Amniotic epithelial cell (primary cell): ENCODE measurements around the gene VPS16.
"Not testable (repeated sequence)": the region's sequence is repeated elsewhere in the genome, so short reads cannot be mapped to it uniquely, and the experiment has no call there.

Experiments used
- DNase-seq: peaks from one replicate; pipeline ENCODE4 v3.0.0-alpha.2; 2010; ENCODE audit warnings: low read depth

The VPS16 gene

GRCh38 chr20:2871661-2872458 lies 31.3 kb downstream of the VPS16 start:
- DNase-seq = no peak

- DNase-seq = peak; percentile 58
Measured at GRCh38 chr20:2872459-2873009, 32.0 kb downstream of the VPS16 start.

GRCh38 chr20:2873010-2873746 lies 32.6 kb downstream of the VPS16 start, which contains the start of gene PTPRA:
PTPRA (plus strand) TSS chr20:2873481; CDS start chr20:2964278, 90,797 bp downstream.
- DNase-seq = peak; percentile 81

GRCh38 chr20:2873747-2874041 lies 33.1 kb downstream of the VPS16 start:
- peak; percentile 6 for DNase-seq

- peak; percentile 4 for DNase-seq
Measured at GRCh38 chr20:2874456-2874855, 33.9 kb downstream of the VPS16 start.

DNA sequence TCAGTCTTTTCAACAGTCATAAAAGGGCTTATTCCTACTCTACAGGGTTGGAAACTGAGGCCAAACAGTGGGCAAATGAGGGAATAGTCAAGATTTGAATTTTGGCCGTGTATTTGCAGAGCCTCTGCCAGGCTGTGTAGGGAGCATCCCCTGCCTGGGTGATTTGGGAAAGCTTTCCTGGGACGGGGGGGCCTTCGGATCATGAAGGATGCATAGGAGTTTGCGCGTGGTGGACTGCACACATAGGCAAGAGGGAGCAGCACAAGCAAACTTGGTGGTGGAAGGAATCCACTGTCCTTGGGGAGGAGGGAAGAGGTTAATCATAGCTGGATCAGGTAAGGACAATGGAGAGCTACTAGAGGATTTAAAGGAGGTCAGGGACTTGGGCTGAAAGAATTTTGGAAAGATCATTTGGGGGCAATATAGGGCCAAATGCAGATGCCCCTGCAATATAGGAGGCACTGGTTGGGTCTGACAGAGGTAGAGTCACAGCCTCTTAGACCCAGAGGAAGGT lies 35.2 kb downstream of the VPS16 start:
- no peak for DNase-seq

- DNase-seq = no peak
Measured at GRCh38 chr20:2878515-2878914, 38.0 kb downstream of the VPS16 start.

- peak; percentile 65 for DNase-seq
Measured at GRCh38 chr20:2879146-2879545, 38.6 kb downstream of the VPS16 start.

DNA sequence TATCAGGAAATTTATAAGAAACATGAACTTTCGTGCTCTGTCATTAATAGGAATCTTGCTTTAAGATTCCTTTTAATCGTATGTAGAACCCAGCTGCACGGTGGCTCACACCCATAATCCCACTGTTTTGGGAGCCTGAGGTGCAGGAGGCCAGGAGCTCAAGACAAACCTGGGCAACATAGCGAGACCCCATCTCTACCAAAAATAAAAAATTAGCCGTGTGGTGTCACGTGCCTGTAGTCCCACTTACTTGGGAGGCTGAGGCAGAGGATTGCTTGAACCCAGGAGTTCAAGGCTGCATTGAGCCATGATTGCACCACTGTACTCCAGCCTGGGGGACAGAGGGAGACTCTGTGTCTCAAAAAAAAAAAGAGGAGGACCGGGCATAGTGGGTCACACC lies 40.1 kb downstream of the VPS16 start:
- DNase-seq = no peak

- DNase-seq = no peak
Measured at GRCh38 chr20:2883726-2884637, 43.4 kb downstream of the VPS16 start.

- no peak for DNase-seq
Measured at GRCh38 chr20:2887715-2888114, 47.2 kb downstream of the VPS16 start.

DNA sequence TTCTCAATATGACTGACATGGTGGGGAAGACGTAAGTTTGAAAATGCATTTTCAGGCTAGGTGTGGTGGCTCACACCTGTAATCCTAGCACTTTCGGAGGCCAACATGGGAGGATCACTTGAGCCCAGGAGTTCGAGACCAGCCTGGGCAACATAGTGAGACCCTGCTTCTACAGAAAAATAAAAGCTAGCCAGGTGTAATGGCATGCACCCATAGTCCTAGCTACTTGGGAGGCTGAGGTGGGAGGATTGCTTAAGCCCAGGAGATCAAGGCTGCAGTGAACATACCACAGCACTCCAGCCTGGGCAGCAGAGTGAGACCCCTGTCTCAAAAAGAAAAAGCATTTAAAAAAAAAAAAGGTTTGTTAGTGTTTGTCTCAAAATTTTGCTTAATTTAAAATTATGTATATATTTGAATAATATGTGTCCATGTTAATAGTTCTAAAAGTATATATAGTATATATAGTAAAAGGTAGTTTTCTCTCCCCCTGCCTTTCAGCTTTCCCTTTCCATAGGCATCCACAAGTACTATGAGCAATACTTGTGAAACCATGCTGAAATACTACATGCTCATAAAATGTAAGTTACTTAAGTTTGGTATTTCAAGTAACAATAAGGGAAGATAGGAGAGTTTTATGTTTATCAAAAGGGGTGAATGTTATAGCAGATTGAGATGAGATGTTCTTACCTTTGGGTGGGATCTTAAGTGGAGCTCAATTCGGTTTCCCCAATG lies 47.8 kb downstream of the VPS16 start:
- peak; percentile 29 for DNase-seq

DNA sequence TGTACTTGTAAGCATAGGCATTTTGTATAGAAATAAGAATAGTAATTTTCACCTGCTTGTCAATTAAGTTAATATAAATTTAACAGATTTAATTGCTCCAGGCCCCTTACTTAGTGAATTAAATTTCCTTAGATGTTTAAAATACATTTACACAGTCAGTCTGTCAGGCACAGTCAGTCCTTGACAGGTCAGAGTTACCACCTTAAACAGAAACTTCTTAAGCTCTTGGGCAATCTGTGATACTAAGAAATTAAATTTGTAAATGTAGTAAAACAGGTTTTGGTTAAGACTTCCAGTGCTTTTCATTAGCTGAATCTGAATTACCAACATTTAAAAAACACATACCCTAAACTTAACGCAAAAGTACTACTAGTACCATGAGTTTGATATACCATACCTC lies 48.7 kb downstream of the VPS16 start:
- no peak for DNase-seq

DNA sequence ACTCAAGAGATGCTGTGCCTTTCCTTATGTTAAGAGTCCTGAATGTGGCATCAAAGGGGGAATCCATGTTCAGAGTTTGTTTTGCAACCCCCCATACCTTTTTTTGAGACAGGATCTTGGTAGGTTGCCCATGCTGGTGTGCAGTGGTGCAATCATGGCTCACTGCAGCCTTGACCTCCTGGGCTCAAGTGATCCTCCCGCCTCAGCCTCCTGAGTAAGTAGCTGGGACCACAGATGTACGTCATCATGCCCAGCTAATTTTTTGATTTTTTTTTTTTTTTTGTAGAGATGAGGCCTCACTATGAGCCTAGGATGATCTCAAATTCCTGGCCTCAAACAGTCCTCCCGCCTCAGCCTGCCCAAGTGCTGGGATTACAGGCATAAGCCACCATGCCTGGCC lies 49.3 kb downstream of the VPS16 start:
- no peak for DNase-seq

DNA sequence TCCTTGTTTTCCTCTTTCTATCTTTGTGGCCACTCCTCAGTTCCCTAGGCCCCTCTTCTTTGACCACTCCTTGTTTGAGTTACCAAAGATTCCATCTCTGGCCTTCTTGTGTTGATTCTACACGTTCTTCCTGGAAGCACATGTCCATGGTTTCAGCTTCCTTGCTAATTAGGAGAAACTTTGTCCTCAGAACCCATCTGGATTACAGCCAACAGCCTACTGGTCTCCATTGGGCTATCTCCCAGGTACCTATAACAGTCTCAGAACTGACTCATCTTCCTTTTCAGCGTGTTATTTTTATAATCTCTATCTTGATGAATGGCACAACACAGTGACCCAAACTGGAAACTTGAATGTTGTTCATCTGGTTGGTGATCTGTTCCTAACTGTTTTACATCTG lies 50.2 kb downstream of the VPS16 start:
- peak; percentile 16 for DNase-seq

DNA sequence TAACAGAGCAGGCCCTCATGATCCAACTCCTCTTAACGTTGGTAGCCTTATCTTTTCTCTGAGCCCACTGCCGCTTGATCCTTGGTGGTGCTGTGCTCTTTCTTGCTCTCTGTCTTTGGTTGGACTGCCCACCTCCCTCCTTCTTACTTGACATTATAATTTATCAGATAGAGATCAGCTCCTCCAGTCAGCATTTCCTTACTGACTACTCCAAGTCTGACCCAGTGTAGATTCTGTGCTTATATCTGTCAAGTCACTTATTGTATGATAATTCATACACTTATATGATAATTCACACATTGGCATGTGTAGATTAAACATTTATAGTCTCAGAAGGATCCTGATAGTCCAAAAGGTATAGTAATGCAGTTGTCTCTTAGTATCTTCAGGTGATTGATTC lies 50.8 kb downstream of the VPS16 start:
- DNase-seq = no peak

GRCh38 chr20:2892376-2892775 lies 51.8 kb downstream of the VPS16 start:
- DNase-seq = no peak

GRCh38 chr20:2894221-2894620 lies 53.7 kb downstream of the VPS16 start:
- no peak for DNase-seq

- not testable (repeated sequence) for DNase-seq
Measured at GRCh38 chr20:2895154-2895553, 54.6 kb downstream of the VPS16 start.

GRCh38 chr20:2899243-2899642 lies 58.7 kb downstream of the VPS16 start:
- DNase-seq = no peak
